ENCODE measurements around the gene PTPRE. TPM values are rescaled to one million over a fixed set of nuclear protein-coding genes. Genes with fewer than 3 reads are reported as not detected.

Gene PTPRE
- total and polyA plus RNA-seq, 10 of the 15 experiments (the other 5 are each of a cell fraction or from before 2014, with no cell fraction given), result 2.9 to 7.6 (median 5.8) TPM

GRCh38 chr10:128028508-128029289 lies 121.8 kb downstream of the PTPRE start:
- Histone ChIP-seq H3K27me3 (replicated peaks in 1 of 2; ENCODE audit: control insufficient read depth in 2 of 2, insufficient read depth in 2 of 2, low read length in 1 of 2) (no peaks in the 10 kb centered on the region; a peak in 3 of 4 replicates), H2AFZ (ENCODE audit: control insufficient read depth, low read depth, low read length) (no peak overlapping the region), H3K4me1 (ENCODE audit: control insufficient read depth, insufficient read depth, low read length) (no peaks in the 10 kb centered on the region), H3K4me3 (no peak overlapping the region), H3K79me2 (ENCODE audit: control insufficient read depth, insufficient read depth, low read length) (no peaks in the 10 kb centered on the region), H3K4me2 (ENCODE audit: control insufficient read depth, insufficient read depth) (no peak overlapping the region), H3K36me3 (ENCODE audit: control insufficient read depth in 2 of 2, insufficient read depth in 2 of 2, low read length in 1 of 2) (no peaks in the 10 kb centered on the region), H4K20me1 (ENCODE audit: control insufficient read depth, insufficient read depth) (no peaks in the 10 kb centered on the region), H3K27ac (ENCODE audit: control insufficient read depth, insufficient read depth) (no peak overlapping the region), H3K9me3 (replicated peaks; ENCODE audit: control insufficient read depth, insufficient read depth, low read length) (no peaks in the 10 kb centered on the region), H3K9ac (ENCODE audit: control insufficient read depth, insufficient read depth, low read length) (no peak overlapping the region)
- intact Hi-C loops (cut with micrococcal nuclease; ENCODE audit: unreplicated experiment), result no loop called here
- RAD21 ChIA-PET (ENCODE audit: unreplicated experiment), result no interaction called here
- WGBS (ENCODE audit: insufficient coverage, insufficient replicate concordance, low lambda C conversion rate, missing lambda C conversion rate), result 26% methylated on average over 23 of the region's 24 CpGs
- no peak for TF ChIP-seq BMI1 (IDR thresholded peaks at IDR 0.05; ENCODE audit: borderline replicate concordance)
- TF ChIP-seq IRF4 (IDR thresholded peaks at IDR 0.05; ENCODE audit: low read depth, low read length), result no peak
- TF ChIP-seq E4F1 (IDR thresholded peaks at IDR 0.05; ENCODE audit: borderline replicate concordance, partially characterized antibody), result no peak
- no peak for TF ChIP-seq IRF3 (IDR thresholded peaks at IDR 0.05)
- no peak for TF ChIP-seq ZBTB40 (IDR thresholded peaks at IDR 0.05; ENCODE audit: borderline replicate concordance)
- no peak for TF ChIP-seq SMAD5 (IDR thresholded peaks at IDR 0.05; ENCODE audit: low read depth)
- no peak for TF ChIP-seq JUND (IDR thresholded peaks at IDR 0.05; ENCODE audit: low read depth, low read length)
- no peak for TF ChIP-seq IRF5 (IDR thresholded peaks at IDR 0.05; ENCODE audit: borderline replicate concordance)
- TF ChIP-seq ESRRA (IDR thresholded peaks at IDR 0.05; ENCODE audit: low read length), result no peak
- TF ChIP-seq ZBED1 (IDR thresholded peaks at IDR 0.05; ENCODE audit: borderline replicate concordance), result no peak
- TF ChIP-seq SRF (IDR thresholded peaks at IDR 0.05; ENCODE audit: low read depth in 2 of 2, low read length in 2 of 2), result no peak
- no peak for TF ChIP-seq YBX1 (IDR thresholded peaks at IDR 0.05)
- TF ChIP-seq STAT1 (conservative IDR thresholded peaks at IDR 0.05), result no peak
- TF ChIP-seq RB1 (IDR thresholded peaks at IDR 0.05; ENCODE audit: borderline replicate concordance), result no peak
- no peak for TF ChIP-seq MTA2 (IDR thresholded peaks at IDR 0.05; ENCODE audit: low read depth)
- TF ChIP-seq SMARCA5 (IDR thresholded peaks at IDR 0.05), result no peak
- CTCF ChIA-PET, result interaction anchor here (1.6 kb wide), 1 partner anchor 41 kb away, joined by 3 read pairs; no protein-coding TSS in a partner anchor
- no TSS peak for BruUV-seq (replicated peaks)
- no peak for FAIRE-seq
- no peak for DNase-seq (ENCODE audit: low read depth, low spot score)
- POLR2A ChIA-PET, result no interaction called here
- in situ Hi-C loops (cut with MboI), result no loop called here
- SMC1A ChIA-PET (ENCODE audit: uncharacterized antibody, unreplicated experiment), result interaction anchor here (1.3 kb wide), 1 partner anchor 40 kb away, joined by 4 read pairs; no protein-coding TSS in a partner anchor
- no peak for ATAC-seq
